ENCODE measurements around the gene BABAM1. TPM values are rescaled to one million over a fixed set of nuclear protein-coding genes. Genes with fewer than 3 reads are reported as not detected.

The BABAM1 gene
- total RNA-seq, 1 donor from 2014 or later = 135 TPM

- no peaks in the 10 kb centered on the region for H3K27me3 Mint-ChIP-seq
- ChIA-PET CTCF (no interaction called here), POLR2A (interaction anchor here (0.6 to 1.0 kb wide), 4 partner anchors 11 to 71 kb away, joined by 3 to 4 read pairs (median 3); no protein-coding TSS in a partner anchor)
- no peak overlapping the region for H3K27ac Mint-ChIP-seq
- no peak for DNase-seq
- H3K4me3 Mint-ChIP-seq = no peak overlapping the region
- H3K4me1 Mint-ChIP-seq = no peaks in the 10 kb centered on the region
- intact Hi-C loops (cut with micrococcal nuclease) = no loop called here
- TF ChIP-seq CTCF (IDR thresholded peaks at IDR 0.05) = no peak
- no peaks in the 10 kb centered on the region for H3K36me3 Mint-ChIP-seq (ENCODE audit: low read depth)
- ATAC-seq (ENCODE audit: low read depth) = no peak
- no peaks in the 10 kb centered on the region for H3K9me3 Mint-ChIP-seq
Measured at GRCh38 chr19:17255150-17255621, 12.1 kb upstream of the BABAM1 start.

DNA sequence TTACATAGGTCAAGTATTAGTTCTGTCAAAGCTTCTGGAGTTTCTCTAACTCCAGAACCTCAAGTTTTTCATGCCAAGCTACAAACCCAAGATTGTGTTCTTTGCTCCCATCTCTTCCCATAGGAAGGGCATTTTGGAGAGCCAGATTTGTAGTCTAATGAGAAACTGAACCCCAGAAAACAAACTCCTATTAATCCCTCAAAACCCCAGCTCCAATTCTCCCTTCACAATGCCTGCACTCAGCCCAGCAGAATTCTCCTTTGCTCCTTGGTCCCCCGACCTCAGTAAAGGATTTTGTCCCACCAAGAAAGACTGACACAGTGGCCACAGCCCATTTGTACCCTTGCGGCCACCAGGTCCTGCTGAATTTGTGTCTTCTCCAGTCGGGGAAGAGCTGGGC lies 11.1 kb upstream of the BABAM1 start:
- Mint-ChIP-seq H3K27me3 (no peaks in the 10 kb centered on the region), H3K4me1 (peaks cover 6% of the 10 kb centered on the region), H3K4me3 (no peak overlapping the region), H3K9me3 (no peaks in the 10 kb centered on the region), H3K36me3 (ENCODE audit: low read depth) (no peaks in the 10 kb centered on the region), H3K27ac (no peak overlapping the region)
- ChIA-PET POLR2A (interaction anchor here (0.7 to 1.4 kb wide), 3 partner anchors 10 to 72 kb away, joined by 3 to 5 read pairs (median 3); no protein-coding TSS in a partner anchor), CTCF (interaction anchor here (1.1 kb wide), 1 partner anchor 26 kb away, joined by 3 read pairs; no protein-coding TSS in a partner anchor)
- DNase-seq (no peak), ATAC-seq (ENCODE audit: low read depth) (no peak)
- intact Hi-C loops (cut with micrococcal nuclease) = no loop called here
- TF ChIP-seq CTCF (IDR thresholded peaks at IDR 0.05) = no peak

- H3K36me3 Mint-ChIP-seq (ENCODE audit: low read depth) = no peaks in the 10 kb centered on the region
- no peak for TF ChIP-seq CTCF (IDR thresholded peaks at IDR 0.05)
- DNase-seq (no peak), ATAC-seq (ENCODE audit: low read depth) (no peak)
- CTCF ChIA-PET = interaction anchor here (0.6 to 2.9 kb wide), 5 partner anchors 10 to 127 kb away, joined by 3 to 19 read pairs (median 10); partner anchors contain the start of genes ANKLE1 and MRPL34
- intact Hi-C loops (cut with micrococcal nuclease) = no loop called here
- no peak overlapping the region for H3K4me3 Mint-ChIP-seq
- no peak overlapping the region for H3K27ac Mint-ChIP-seq
- H3K27me3 Mint-ChIP-seq = no peaks in the 10 kb centered on the region
- peaks cover 6% of the 10 kb centered on the region for H3K4me1 Mint-ChIP-seq
- POLR2A ChIA-PET = interaction anchor here (0.6 to 1.2 kb wide), 3 partner anchors 8 to 134 kb away, joined by 3 to 4 read pairs (median 3); partner anchors contain the start of gene BABAM1
- no peaks in the 10 kb centered on the region for H3K9me3 Mint-ChIP-seq
Measured at GRCh38 chr19:17259118-17259780, 8.0 kb upstream of the BABAM1 start.

DNA sequence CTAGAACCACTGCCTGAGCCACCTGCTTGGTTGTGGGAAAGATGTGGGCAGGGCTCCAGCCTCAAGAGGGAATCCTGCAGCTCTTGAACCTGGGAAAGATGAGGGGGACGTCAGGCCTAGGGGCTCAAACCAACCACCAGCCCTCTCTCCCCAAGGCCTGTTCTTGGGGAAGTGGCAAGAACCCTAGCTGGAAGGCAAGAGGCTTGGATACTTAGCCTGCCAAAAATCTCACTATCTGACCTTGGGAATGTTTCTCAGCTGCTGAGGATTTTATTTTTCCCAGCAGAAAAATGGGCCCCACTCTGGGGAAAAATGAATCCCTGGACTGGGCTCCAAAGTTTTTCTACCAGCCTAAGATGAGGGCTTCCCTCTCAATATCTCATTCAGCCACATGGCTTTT lies 7.3 kb upstream of the BABAM1 start:
- ChIA-PET CTCF (interaction anchor here (0.6 to 2.9 kb wide), 9 partner anchors 11 to 126 kb away, joined by 3 to 19 read pairs (median 4); partner anchors contain the start of genes ANKLE1 and MRPL34), POLR2A (interaction anchor here (0.8 to 1.3 kb wide), 3 partner anchors 10 to 34 kb away, joined by 4 to 11 read pairs (median 5); partner anchors contain the start of genes ANKLE1 and OCEL1)
- Mint-ChIP-seq H3K27me3 (no peaks in the 10 kb centered on the region), H3K4me1 (peaks cover 11% of the 10 kb centered on the region), H3K9me3 (no peaks in the 10 kb centered on the region), H3K27ac (no peak overlapping the region), H3K4me3 (no peak overlapping the region), H3K36me3 (ENCODE audit: low read depth) (no peaks in the 10 kb centered on the region)
- TF ChIP-seq CTCF (IDR thresholded peaks at IDR 0.05) = no peak
- DNase-seq = no peak
- no peak for ATAC-seq (ENCODE audit: low read depth)
- intact Hi-C loops (cut with micrococcal nuclease) = no loop called here

DNA sequence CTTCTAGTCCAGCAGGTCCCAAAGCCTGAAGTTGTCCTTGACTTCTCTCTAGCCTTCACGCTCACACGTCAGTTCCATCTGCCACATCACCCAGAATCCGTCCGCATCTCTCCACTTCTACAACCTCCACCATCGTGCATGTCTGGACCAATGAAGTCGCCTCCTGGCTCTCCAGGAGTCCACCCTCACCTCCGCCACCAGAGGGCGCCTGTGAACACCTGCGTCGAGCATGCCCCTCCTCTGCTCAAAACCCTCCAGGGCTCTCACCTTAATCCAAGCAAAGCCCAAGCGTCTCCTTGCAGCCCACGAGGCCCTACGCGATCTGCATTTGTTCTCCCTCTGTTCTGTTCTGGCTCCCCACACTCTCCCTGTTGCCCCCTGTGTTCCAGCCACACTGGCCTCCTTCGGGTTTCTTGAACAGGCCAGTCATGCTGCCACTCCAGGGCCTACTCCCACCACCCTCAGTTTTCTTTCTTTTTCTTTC lies 6.4 kb upstream of the BABAM1 start:
- no peak overlapping the region for H3K4me3 Mint-ChIP-seq
- CTCF ChIA-PET = interaction anchor here (0.8 to 2.9 kb wide), 8 partner anchors 11 to 205 kb away, joined by 3 to 19 read pairs (median 5); partner anchors contain the start of genes ANKLE1 and MRPL34
- POLR2A ChIA-PET = interaction anchor here (0.7 to 1.3 kb wide), 4 partner anchors 13 to 45 kb away, joined by 3 to 11 read pairs (median 4); partner anchors contain the start of genes ANKLE1, MRPL34 and OCEL1
- no peaks in the 10 kb centered on the region for H3K27me3 Mint-ChIP-seq
- peak; percentile 100 for ATAC-seq (ENCODE audit: low read depth)
- peaks cover 11% of the 10 kb centered on the region for H3K4me1 Mint-ChIP-seq
- H3K9me3 Mint-ChIP-seq = no peaks in the 10 kb centered on the region
- no peak overlapping the region for H3K27ac Mint-ChIP-seq
- peak; percentile 83 for DNase-seq
- no peaks in the 10 kb centered on the region for H3K36me3 Mint-ChIP-seq (ENCODE audit: low read depth)
- intact Hi-C loops (cut with micrococcal nuclease) = loop anchor here (1.0 kb wide), 5 partner anchors 21 to 205 kb away; partner anchors contain the start of gene MRPL34
- TF ChIP-seq CTCF (IDR thresholded peaks at IDR 0.05) = peak; percentile 74

All from activated B cell treated with CpG ODN at 0.5 μM for 24 hours (primary cell).